ENCODE measurements around the gene E2F7.

Gene E2F7

DNA sequence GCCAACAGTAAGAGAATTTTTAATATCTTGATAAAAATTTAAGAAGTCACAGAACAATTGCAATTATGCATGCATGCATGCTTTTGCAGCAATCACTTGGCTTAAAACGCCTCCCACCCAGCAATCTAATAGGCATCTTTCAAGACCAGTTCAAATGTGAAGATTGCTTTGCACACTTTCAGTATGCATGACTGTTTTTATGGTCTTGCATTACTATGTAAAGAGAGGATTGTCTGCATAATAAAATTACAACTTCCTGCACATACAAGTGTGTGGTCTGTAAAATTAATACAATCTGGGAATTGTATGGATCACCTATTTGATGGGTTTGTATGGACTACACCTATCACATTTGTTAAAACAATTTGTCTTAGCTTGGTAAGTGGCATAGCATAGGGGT lies 48.8 kb downstream of the E2F7 start:
- no peak for DNase-seq (ENCODE audit: low read depth in 1 of 2, low spot score in 1 of 2)

DNA sequence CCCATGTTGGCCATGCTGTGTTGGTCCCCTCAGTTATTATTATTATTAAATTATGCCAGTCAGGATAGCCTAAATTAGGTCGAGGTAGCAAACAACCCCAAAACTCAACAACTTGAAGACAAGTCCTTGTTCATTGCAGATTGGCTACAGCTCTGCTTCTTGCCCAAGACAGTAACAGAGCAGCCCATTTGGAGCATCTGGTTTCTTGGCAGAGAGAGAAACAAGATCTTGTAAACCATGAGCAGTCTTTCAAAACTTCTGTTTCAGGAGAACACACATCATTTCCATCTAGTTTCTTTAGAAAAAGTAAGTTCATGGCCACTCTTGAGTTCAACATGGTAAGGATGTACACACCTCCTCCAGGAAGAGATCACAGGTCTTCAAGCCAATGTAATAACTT lies 52.3 kb downstream of the E2F7 start:
- DNase-seq (ENCODE audit: low read depth in 1 of 2, low spot score in 1 of 2) = no peak

DNA sequence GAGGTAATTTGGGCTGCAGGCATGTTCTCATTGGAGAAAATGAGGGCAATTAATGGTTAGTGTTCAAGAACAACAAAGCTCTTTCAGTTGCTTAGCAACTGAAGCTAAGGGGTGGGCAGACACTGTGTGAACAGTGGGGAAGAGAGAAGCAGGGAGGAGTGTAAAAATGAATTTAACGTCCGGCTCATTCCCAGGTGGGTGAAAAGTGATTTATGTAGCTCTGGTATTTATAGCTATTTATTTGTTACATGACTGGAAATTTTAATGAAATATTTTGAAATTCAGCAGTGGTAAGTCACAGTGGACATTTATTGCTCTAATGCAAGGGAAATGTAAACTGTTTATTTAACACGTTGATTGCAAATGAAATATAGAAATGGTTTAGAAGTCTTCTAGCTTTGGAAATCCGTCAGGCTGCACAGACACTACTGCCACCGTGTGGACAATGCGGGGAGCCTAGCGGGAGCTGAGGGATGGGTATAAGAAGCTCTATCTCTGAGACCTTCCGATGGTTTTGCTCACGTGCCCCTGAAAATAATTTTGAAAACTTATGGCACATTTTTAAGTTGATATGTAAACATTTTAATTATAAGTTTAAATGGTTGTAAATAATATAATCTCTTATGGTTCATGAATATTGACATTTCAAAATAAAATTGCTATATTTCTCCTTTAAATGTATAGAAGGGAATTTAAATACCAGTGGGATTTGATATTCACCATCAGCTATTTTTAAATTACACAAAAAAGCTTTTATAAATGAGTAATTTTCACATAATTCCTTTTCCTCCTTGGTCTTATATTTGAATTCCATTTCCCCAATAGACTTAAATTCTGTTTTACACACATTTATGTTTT lies 54.4 kb downstream of the E2F7 start:
- DNase-seq (ENCODE audit: low read depth in 1 of 2, low spot score in 1 of 2) = peak; percentile 29 to 58

DNA sequence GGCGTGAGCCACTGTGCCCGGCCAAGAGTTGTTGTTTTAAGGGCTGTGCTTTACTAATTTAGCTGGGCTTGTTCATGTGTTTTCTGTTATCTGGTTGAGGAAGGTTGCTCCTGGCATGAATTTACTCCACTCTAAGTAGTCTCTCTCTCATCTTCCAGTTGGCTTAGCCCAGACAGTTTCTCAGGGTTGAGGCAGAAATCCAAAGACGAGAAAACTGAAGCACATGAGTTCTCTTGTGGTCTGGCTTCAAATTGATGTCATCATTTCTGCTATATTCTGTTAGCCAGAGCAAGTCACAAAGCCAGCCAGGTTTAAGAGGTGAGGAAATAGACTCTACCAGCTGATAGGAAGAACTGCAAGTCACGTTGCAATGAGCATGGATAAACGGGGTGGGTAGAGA lies 57.9 kb downstream of the E2F7 start:
- no peak for DNase-seq (ENCODE audit: low read depth in 1 of 2, low spot score in 1 of 2)

DNA sequence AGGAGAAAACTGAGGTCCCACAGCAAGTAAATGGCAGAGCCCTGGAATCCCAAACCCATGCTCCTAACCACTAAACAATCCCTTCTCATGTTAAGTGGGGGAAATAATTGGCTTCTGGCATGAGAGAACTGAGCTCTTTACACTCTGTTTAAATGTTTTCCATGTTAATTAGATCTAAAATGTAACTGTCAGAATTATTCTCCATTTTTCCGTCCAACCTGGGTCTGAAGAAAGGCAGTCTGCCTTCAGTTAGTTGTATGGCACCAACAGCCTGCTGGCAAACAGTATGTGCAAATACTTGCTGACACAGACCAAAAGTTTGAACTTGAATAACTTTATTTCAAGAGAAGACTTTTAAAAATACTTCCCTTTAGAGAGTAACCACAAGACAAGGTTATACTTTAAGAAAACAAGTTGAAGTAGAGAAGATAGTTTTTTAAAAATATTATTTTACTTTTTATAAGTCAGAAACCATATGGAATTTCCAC lies 59.7 kb downstream of the E2F7 start:
- DNase-seq (ENCODE audit: low read depth in 1 of 2, low spot score in 1 of 2) = no peak

DNA sequence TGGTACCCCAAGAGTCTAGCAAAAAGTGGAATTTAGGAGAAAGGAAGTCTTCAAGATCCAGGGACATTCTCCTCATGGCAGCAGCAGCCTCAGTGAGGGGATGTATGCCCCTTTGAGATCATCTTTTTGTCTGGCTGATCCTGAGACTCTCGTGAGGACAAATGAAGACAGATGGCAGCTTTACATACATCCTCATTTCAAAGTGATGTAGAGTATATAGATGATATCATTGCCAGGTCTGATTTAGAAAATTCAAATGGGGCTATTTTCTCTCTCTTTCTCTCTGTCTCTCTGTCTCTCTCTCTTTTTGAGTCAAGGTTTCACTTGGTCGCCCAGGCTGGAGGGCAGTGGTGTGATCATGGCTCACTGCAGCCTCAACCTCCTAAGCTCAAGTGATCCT lies 61.5 kb downstream of the E2F7 start:
- no peak for DNase-seq (ENCODE audit: low read depth in 1 of 2, low spot score in 1 of 2)

DNA sequence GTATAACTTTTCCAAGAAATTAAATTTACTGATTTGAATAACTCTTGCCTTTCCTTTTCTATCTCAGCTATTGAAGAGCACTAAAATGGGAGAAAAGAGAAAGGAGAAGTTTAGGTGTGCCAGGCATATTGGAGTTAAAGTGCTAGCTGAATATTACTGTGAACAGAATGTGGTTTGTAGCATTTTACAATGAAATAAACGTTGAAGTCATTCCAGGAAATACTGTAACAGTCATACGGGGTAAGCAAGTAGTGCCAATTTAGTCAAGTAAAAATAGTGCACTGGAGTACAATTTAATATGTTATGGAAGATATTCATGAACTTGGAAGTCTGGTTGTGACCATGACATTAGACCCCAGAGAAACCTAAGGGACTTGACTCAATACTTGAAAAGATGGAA lies 62.1 kb downstream of the E2F7 start:
- DNase-seq (ENCODE audit: low read depth in 1 of 2, low spot score in 1 of 2) = no peak

DNA sequence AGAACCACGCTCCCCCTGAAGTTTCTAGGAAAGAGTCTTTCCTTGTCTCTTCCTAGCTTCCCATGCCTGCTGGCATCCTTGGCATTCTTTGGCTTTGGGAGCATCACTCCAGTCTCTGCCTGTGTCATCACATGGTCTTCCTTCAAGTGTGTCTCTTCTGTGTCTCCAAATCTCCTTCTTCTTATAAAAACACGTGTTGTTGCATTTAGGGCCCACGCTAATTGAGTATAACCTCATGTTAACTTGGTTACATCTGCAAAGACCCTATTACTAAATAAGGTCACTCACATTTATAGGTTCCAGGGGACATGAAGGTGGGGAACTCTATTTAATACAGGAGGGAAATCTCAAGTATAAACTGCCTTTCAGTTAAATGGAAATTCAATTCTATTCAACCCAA lies 63.0 kb downstream of the E2F7 start:
- DNase-seq (ENCODE audit: low read depth in 1 of 2, low spot score in 1 of 2) = no peak

DNA sequence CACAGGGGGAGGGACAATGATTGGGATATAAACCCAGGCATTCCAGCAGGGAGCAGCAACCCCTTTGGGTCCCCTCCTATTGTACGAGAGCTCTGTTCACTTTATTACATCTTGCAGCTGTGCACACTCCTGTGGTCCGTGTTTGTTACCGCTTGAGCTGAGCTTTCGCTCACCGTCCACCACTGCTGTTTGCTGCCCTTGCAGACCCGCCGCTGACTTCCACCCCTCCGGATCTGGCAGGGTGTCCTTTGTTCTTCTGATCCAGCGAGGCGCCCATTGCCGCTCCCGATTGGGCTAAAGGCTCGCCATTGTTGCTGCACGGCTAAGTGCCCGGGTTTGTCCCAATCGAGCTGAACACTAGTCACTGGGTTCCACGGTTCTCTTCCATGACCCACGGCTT lies 64.1 kb downstream of the E2F7 start:
- no peak for DNase-seq (ENCODE audit: low read depth in 1 of 2, low spot score in 1 of 2)

DNA sequence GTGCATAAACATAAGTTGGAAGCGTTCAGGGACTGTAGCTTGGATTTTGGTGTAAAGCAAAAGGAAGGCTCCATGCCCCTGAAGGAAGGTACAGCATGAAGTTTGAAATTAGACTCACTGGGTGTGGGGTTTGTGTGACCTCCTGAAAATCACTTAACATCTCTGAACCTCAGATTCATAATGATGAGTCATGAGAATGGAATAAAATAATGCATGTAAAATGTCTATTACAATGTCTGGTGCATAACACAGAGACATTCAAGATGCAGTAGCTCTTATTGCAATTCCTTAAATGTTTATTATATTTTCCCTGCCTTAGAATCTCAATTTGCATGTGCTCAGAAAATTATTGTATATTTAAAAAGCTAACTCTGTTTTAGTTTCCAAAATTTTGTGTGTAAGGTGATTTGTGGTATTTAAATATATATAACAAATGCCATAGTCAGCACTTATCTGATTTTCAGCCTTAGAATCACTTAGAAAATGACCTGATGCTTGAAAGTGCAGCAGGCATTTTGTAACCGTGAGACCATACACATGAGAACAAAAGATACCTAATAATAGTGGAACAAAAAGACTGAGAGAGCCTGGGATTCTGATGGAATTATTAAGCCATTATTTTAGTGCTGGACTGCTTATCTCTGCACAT lies 66.3 kb downstream of the E2F7 start:
- DNase-seq (ENCODE audit: low read depth in 1 of 2, low spot score in 1 of 2) = no peak

DNA sequence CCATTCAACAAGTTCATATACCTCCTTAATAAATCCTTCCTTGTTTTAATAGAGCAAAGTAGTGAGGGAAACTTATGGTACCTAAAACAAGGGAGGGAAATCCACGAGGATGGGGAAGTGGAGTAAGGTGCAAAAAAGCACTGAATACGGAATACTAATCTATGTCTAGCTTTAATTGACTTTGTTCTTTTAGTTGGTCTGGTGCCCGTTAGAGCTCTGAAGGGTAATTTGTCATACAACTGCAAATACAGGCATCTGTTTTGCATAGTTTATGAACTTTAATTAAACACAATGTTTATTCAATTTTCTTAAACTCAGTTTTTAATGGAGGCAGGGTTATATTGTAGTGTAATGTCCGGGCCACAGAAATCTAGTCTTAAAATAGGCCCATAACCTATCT lies 67.0 kb downstream of the E2F7 start:
- DNase-seq (ENCODE audit: low read depth in 1 of 2, low spot score in 1 of 2) = no peak

DNA sequence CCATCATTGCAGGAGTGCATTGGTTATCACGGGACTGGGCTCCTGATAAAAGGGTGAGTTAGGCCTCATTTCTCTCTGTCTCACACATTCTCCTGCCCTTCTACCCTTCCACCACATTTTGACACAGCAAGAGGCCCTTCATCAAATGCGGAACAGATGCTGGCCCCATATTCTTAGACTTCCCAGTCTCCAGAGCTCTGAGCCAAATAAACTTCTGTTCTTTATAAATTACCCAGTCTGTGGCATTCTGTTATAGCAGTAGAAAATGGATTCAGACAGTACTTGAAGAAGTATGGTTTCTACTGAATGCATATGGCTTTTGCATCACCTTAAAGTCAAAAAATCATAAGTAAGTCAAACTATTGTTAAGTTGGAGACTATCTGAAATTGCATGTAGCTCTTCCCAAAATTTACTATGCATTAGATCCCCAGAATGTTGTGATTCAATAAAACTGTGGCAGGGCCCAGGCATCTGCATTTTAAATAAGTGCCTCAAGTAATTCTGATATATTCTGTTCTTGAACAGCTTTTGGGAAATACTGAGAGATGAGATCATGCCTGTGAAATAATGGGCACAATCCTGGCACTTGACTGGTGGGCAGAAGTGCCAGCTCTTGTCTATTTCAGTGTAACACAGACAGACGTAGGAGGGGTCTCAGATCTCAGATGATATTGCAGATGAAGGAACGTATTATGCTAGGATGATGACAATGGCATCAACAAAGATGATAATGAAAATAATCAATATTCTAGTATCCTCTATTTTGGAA lies 68.2 kb downstream of the E2F7 start:
- no peak for DNase-seq (ENCODE audit: low read depth in 1 of 2, low spot score in 1 of 2)

DNA sequence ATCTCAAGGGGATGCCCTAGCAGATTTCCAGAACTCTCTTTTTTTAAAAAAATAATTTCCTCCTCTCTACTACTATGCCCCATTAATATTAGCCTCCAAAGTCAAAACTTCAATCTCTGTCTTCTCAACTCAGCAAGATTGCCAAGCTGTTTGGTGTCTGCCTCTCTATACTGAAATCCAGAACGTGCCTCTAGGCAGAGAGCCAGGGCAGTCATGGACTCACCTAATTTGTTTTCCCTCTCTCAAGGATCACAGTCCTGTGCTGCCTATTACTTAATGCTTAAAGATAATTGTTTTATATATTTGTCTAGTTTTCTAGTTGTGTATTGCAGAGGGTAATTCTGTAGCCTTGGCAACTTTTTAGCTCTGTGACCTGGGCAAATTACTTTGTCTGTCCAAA lies 74.7 kb downstream of the E2F7 start:
- no peak for DNase-seq (ENCODE audit: low read depth in 1 of 2, low spot score in 1 of 2)

DNA sequence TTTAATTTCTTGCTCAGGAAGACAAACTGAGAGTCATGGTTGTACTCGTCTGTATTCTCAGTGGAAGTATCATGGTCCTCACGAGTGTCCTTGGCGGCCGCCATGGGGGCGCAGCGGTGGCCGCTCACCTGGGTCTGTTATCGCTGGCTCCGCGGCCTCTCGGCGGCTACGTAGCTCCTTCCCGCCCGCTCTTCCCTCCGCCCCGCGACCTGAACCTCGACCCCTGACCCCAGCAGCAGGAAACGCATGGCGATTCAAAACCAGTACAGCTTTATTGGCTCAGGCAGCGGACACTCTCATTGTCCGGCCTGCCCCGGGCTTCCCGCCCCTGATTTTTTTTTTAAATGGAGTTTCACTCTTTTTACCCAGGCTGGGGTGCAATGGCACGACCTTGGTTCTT lies 80.8 kb downstream of the E2F7 start:
- no peak for DNase-seq (ENCODE audit: low read depth in 1 of 2, low spot score in 1 of 2)

DNA sequence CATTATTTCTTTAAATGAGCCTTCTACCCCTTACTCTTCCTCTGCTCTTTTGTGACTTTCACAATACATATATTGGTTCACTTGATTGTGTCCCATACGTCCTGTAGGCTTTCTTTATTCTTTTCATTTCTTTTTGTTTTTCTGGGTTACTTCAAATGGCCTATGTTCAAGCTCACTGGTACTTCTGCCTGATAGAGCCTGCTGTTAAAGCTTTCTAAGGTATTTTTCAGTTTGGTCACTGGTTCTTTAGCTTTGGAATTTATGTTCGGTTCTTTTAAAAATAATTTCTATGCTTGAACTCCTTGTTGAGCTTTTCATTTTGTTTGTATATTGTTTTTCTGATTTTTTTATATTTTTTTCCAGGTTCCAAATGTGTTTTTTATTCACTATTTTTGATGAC lies 81.9 kb downstream of the E2F7 start:
- no peak for DNase-seq (ENCODE audit: low read depth in 1 of 2, low spot score in 1 of 2)

DNA sequence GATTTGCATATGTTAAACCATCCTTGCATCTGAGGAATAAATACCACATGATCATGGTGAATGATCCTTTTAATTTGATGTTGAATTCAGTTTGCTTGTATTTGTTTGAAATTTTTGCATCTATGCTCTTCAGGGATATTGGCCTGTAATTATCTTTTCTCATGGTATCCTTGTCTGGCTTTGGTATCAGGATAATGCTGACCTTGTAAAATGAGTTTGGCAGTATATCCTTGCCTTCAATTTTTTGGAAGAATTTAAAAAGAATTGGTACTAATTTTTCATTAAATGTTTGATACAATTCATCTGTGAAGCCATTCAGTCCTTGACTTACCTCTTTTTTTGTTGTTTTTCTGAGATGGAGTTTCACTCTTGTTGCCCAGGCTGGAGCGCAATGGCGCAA lies 85.2 kb downstream of the E2F7 start:
- no peak for DNase-seq (ENCODE audit: low read depth in 1 of 2, low spot score in 1 of 2)

DNA sequence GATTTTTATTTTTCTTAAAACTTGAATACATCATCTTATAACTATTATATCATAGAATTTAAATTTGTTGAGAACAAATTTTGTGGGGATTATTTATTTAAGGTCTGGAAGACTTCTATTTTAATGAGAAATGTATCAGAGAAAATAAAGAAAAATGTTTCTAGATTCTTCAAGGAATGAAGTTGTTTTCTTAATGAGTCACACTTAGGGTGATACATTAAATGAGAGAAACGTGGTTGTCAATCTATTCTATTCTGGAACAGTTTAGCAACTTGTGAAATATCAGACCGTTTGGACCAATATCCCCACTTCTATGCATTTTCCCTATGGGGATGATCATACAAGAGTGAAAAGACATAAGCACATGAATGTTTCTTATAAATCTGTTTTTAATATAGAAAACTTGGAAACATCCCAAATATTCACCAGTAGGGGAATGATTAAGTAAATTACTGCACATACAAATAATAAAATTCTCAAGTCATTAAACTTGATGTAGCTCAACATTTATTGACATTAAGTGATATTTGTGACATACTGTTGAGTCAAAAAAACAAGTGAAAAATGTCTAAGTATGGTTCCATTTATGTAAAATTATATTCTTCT lies 88.5 kb downstream of the E2F7 start:
- DNase-seq (ENCODE audit: low read depth in 1 of 2, low spot score in 1 of 2) = no peak
